ENCODE data around the gene EFNA2. TPM values are rescaled to one million over a fixed set of nuclear protein-coding genes. Genes with fewer than 3 reads are reported as not detected.

Gene EFNA2
- total and polyA plus RNA-seq, 2 of the 4 experiments (the other 2 are of a cell fraction): not detected

DNA sequence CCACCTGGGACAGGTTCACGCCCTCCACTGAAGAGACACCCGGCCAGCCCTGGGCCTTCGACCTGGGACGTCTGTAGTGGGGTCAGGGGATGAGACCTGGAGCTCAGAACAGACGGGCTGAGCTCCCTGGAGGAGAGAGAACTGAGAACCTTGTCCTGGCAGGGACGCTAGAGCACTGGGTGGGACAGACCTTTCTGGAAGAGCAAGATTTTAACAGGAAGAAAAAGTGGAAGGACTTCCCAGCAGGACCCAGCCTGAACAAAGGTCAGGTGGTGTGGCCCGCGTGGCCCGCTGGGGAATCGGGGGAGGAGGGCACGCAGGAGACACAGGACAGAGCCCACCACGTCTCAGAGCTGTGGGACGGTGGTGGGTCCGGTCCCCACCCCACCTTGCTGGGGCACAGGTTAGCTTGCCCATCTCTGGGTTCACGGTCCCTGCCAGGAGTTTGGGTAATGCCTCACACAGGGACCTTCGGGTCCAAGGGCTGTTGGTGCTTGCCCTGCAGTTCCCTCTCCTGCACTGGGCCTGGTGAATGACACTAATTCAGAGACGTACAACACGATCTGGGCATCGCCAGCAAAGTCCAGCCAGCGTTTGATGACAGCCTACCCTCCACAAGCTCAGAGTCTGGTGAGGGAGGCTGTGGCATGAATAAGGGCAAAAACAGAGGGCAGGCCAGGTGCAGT lies 1.2 kb upstream of the EFNA2 start:
- Histone ChIP-seq H3K36me3 (ENCODE audit: control insufficient read depth, insufficient read depth, low read length) (no peaks in the 10 kb centered on the region), H2AK5ac (ENCODE audit: low read depth, low read length) (no peak overlapping the region), H2BK15ac (ENCODE audit: low read depth, low read length) (no peak overlapping the region), H4K91ac (ENCODE audit: insufficient read depth, low read depth, low read length) (no peak overlapping the region), H3K56ac (ENCODE audit: extremely low read depth, insufficient read depth, low read length) (no peak overlapping the region), H3K27ac (ENCODE audit: insufficient read depth, low read length) (no peak overlapping the region), H3K4me1 (ENCODE audit: control insufficient read depth, insufficient read depth, low read length) (no peaks in the 10 kb centered on the region), H3K9me3 (ENCODE audit: control insufficient read depth, insufficient read depth, low read length) (no peaks in the 10 kb centered on the region), H2AK9ac (replicated peaks; ENCODE audit: low read depth, low read length, poor library complexity) (peak overlapping the region; percentile 37), H3K9ac (ENCODE audit: low read depth, low read length) (no peak overlapping the region), H3K79me1 (ENCODE audit: low read depth in 1 of 2, low read length in 2 of 2) (peaks cover 0 to 10% of the 10 kb centered on the region in 2 experiments; a peak in 1 of 4 replicates), H3K4me3 (ENCODE audit: insufficient read depth, low read depth, low read length) (no peak overlapping the region), H3K27me3 (ENCODE audit: control insufficient read depth, insufficient read depth, low read length) (peaks cover 41% of the 10 kb centered on the region), H3K4me2 (ENCODE audit: low read depth, low read length) (no peak overlapping the region), H3K4ac (ENCODE audit: low read depth, low read length) (no peak overlapping the region), H2BK5ac (ENCODE audit: low read depth, low read length, poor library complexity, severe bottlenecking) (no peak overlapping the region), H2AFZ (replicated peaks; ENCODE audit: low read length, poor library complexity) (no peak overlapping the region), H3K14ac (replicated peaks; ENCODE audit: low read depth, low read length) (no peak overlapping the region), H3K18ac (ENCODE audit: low read depth, low read length) (no peak overlapping the region), H2BK120ac (ENCODE audit: low read depth, low read length) (no peak overlapping the region), H2BK20ac (ENCODE audit: low read depth, low read length) (no peak overlapping the region), H4K5ac (ENCODE audit: low read depth, low read length) (no peak overlapping the region), H3K9me1 (ENCODE audit: insufficient read depth, low read length) (no peaks in the 10 kb centered on the region), H3K23ac (ENCODE audit: low read depth, low read length) (no peak overlapping the region), H4K8ac (ENCODE audit: low read depth in 2 of 2, low read length in 2 of 2) (no peak overlapping the region), H4K20me1 (ENCODE audit: insufficient read depth, low read length) (peaks cover 16% of the 10 kb centered on the region)
- DNase-seq (no peak), ATAC-seq (ENCODE audit: low read depth) (no peak)
- in situ Hi-C loops (cut with MboI; ENCODE audit: low sequenced_read_pairs) (loop anchor here (5.0 kb wide), 1 partner anchor 78 kb away; no protein-coding TSS in a partner anchor), intact Hi-C loops (cut with micrococcal nuclease) (loop anchor here (2.0 kb wide), 1 partner anchor 94 kb away; no protein-coding TSS in a partner anchor), dilution Hi-C loops (cut with HindIII; ENCODE audit: low sequenced_read_pairs, unreplicated experiment) (no loop called here)
- ChIA-PET POLR2A (ENCODE audit: unreplicated experiment) (interaction anchor here (1.0 kb wide), 1 partner anchor 9 kb away, joined by 5 read pairs; the partner anchor contains the start of gene FAM174C), CTCF (no interaction called here)
- 85% methylated on average over 10 of the region's 20 CpGs; no CpG with 5 or more reads in 1 of the 2 experiments for WGBS, 2 experiments (ENCODE audit: extremely low coverage in 2 of 2, insufficient read length in 1 of 2)
- BruUV-seq (replicated peaks): no TSS peak
- no peak for TF ChIP-seq CHD1 (IDR thresholded peaks at IDR 0.05; ENCODE audit: low read depth, low read length)
- no peak for TF ChIP-seq MAZ (IDR thresholded peaks at IDR 0.05; ENCODE audit: borderline replicate concordance, low read depth, low read length)
- no peak for TF ChIP-seq RCOR1 (IDR thresholded peaks at IDR 0.05; ENCODE audit: insufficient replicate concordance, low read length)
- no peak for TF ChIP-seq NFE2L2 (IDR thresholded peaks at IDR 0.05; ENCODE audit: low read depth, low read length)
- no peak for TF ChIP-seq RFX5 (IDR thresholded peaks at IDR 0.05; ENCODE audit: low read depth, low read length)
- no peak for TF ChIP-seq POLR2A (IDR thresholded peaks at IDR 0.05; ENCODE audit: low read depth, low read length)
- TF ChIP-seq, protein P1, sequence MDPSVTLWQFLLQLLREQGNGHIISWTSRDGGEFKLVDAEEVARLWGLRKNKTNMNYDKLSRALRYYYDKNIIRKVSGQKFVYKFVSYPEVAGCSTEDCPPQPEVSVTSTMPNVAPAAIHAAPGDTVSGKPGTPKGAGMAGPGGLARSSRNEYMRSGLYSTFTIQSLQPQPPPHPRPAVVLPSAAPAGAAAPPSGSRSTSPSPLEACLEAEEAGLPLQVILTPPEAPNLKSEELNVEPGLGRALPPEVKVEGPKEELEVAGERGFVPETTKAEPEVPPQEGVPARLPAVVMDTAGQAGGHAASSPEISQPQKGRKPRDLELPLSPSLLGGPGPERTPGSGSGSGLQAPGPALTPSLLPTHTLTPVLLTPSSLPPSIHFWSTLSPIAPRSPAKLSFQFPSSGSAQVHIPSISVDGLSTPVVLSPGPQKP (IDR thresholded peaks at IDR 0.05; ENCODE audit: borderline replicate concordance, low read depth, low read length): no peak
- TF ChIP-seq, protein P2, sequence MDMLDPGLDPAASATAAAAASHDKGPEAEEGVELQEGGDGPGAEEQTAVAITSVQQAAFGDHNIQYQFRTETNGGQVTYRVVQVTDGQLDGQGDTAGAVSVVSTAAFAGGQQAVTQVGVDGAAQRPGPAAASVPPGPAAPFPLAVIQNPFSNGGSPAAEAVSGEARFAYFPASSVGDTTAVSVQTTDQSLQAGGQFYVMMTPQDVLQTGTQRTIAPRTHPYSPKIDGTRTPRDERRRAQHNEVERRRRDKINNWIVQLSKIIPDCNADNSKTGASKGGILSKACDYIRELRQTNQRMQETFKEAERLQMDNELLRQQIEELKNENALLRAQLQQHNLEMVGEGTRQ (IDR thresholded peaks at IDR 0.05; ENCODE audit: low read depth, low read length): no peak
- no peak for TF ChIP-seq MAFK (IDR thresholded peaks at IDR 0.05; ENCODE audit: low read depth, low read length)
- no peak for TF ChIP-seq BHLHE40 (IDR thresholded peaks at IDR 0.05; ENCODE audit: low read depth, low read length)
- no peak for TF ChIP-seq MXI1 (IDR thresholded peaks at IDR 0.05; ENCODE audit: borderline replicate concordance, low read depth, low read length)
- TF ChIP-seq FOS (IDR thresholded peaks at IDR 0.05; ENCODE audit: low read depth, low read length): no peak
- no peak for TF ChIP-seq RAD21 (IDR thresholded peaks at IDR 0.05; ENCODE audit: low read length)
- TF ChIP-seq CEBPB (IDR thresholded peaks at IDR 0.05; ENCODE audit: low read depth, low read length): no peak
- TF ChIP-seq, protein P3, sequence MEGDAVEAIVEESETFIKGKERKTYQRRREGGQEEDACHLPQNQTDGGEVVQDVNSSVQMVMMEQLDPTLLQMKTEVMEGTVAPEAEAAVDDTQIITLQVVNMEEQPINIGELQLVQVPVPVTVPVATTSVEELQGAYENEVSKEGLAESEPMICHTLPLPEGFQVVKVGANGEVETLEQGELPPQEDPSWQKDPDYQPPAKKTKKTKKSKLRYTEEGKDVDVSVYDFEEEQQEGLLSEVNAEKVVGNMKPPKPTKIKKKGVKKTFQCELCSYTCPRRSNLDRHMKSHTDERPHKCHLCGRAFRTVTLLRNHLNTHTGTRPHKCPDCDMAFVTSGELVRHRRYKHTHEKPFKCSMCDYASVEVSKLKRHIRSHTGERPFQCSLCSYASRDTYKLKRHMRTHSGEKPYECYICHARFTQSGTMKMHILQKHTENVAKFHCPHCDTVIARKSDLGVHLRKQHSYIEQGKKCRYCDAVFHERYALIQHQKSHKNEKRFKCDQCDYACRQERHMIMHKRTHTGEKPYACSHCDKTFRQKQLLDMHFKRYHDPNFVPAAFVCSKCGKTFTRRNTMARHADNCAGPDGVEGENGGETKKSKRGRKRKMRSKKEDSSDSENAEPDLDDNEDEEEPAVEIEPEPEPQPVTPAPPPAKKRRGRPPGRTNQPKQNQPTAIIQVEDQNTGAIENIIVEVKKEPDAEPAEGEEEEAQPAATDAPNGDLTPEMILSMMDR (conservative IDR thresholded peaks at IDR 0.05; ENCODE audit: low read depth, low read length): no peak

All from IMR-90 (cell line).